HG02840 (cell line): ENCODE results near the gene RXRG.

Experiments used
- ATAC-seq: cut with Tn5 transposase; IDR thresholded peaks from one replicate; pipeline ENCODE4 v1.9.1; 2021; ENCODE audit warnings: mild to moderate bottlenecking, moderate library complexity, moderate number of reproducible peaks; ENCODE audit not compliant: unreplicated experiment, low FRiP score

RXRG gene

DNA sequence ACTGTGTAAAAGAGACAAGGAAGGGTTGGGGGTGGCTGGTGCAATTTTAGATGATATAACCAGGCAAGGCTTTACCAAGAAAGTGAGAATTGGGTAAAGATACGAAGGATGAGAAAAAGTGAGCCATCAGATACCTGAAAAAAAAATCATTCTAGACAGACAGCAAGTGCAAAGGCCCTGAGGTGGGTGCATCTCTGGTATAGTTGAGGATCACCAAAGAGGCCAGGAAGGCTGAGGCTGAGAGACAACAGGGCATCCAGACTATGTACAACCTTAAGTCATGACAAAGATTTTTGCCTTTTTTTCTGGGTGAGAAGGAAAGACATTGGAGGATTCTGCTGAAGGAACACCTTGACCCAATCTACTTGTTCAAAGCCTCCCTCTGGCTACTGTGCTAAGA is 29.9 kb downstream of the RXRG start:
- no peak for ATAC-seq

DNA sequence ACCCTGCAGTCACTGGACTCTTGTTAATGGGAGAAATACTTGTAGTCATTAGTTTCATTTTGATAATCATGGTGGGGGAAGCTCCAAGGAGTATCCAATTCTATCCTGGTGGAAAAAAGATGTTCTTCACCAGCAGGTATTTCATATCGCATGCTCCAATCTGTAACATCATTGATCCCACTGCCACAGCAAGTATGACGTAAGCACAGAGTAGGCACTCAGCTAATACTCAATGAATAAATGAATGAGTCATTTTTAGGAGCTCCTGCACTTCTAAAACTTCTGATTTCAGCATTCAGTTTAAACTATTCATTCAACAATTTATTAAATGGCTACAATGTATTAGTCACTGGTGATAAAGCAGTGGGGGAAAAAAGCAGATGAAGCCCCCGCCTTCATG is 30.3 kb downstream of the RXRG start:
- ATAC-seq, result no peak

DNA sequence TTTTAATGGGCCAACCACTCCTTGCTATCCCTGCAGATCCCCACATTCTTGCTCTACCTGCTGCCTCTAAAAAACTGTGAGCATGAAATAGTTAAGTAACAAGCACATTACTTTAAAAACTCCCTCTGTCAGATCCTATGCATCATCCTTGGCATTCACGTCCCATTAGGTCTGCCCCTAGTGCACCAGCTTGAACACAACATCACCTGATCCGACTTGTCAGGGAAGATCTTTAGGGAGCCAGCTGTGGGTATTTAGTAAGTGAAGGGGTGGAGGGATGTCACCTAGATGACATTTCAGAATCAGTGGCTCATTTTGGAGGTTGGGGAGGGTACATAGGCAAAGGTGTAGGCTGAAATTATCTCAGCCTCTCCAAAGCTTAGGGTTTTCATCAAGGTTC is 33.5 kb downstream of the RXRG start:
- no peak for ATAC-seq

DNA sequence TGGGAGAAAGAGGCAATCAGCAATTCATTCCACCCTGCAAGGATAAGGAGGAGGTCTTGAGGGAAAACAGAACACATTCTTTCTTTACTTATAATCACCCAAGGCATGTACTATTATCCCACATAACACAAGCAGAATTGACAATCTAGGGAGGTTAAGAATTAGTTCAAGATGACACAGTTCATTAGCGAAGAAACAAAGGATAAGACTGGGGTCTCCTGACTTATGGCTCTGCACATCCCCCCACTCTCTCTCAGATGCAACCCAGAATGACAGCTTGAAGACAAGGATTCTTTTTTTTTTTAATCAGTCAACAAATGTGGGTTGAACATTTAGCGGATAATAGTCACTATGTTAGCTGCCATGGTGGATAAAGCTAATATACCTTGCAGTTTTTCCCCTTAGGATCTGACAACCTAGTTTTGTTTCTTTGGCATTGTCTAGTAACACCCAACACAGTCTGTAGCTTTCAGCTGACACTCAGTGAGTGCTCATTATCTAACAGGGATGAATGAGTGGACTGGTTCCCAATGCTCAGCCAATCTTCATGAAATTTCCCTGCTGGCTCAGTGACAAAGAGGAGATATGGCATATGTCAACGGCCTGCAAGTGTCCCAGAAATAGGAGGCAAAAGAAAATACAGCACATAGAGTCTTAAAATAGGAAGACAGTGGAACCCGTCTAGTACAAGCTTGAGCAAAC is 35.1 kb downstream of the RXRG start:
- ATAC-seq, result no peak

DNA sequence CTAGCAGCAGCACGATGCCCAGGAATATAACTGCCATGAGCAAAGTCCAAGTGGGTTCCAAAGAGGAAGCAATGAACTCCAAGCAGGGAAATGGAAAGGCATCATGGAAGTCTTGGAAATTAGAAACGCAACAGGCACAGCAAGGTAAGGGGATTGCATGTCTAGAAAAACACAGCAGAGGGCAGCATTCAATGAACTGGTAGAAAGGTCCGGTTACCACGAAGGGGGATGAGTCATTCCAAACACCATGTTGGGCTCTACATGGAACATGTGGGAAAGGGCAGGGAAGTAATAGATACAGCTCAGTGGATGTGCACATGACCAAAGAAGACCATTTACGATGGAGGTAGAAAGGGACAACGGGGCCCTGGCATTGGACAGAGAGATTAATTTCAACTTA is 36.4 kb downstream of the RXRG start:
- no peak for ATAC-seq

DNA sequence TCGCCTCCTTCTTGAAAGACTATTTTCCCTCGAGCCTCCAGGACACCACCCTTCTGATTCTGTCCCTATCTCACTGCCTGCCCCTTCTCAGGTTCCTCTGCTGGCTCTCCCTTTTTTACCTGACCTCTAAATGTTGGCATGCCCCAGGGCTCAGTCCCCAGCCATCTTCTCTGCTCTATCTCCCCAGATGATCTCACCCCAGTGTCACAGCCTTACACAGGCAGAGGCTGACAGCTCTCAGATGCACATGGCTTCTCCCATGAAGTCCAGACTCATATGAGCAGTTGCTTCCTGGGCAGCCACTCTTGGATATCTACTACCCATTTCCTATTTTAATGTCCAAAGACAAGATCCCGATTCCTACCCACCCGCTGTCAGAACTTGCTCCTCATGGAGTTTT is 37.5 kb downstream of the RXRG start:
- no peak for ATAC-seq

DNA sequence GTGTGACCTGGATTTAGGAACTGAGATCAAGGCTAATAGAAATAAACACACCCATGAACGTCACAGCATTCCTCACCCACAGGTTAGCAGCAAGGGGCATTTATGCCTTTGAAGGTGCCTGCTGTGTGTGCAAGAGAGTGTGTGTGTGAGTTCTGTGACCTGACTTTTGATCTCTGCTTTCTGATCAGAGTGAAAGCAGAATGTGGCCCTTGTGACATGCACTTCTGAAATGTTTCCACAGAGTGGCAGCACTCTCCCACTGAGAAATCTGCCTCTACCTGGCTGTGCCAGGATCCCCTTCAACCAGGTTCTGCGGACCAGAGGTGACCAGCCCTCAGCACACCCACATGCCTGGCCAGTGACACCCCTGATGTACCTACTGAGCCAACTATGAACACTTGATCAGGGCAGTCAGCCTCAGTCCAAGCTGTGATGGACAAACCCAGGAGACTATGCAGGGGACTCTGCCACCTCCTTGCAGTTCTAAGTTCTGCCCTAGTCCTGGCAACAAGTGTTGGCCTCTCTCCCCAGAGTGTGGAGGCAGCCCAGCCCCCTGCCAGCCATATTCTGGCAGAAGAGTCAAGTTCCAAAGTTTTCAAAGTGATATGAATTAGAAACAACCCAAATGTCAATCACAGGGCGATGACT is 41.0 kb downstream of the RXRG start:
- no peak for ATAC-seq

DNA sequence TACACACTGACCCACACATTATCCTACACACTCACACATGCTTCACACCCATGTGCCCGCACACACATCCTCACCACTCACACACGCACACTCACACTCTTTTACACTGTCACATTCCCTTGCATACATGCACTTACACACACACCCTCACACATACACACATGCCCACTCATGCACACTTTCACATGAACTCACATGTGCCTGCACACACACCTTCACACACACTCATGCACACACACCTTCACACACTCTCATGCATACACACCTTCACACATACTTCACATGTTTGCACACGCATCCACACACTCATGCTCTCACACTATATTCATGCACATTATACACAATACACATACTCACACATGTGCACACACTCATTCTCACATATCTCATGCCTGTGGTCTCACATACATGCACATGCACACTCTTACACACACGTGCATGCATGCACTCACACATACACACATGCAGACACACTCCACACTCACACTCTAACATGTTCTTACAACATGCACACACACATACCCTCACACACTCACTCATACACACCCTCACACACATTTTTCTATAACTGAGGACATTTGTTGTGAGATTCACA is 42.3 kb downstream of the RXRG start:
- ATAC-seq, result no peak

DNA sequence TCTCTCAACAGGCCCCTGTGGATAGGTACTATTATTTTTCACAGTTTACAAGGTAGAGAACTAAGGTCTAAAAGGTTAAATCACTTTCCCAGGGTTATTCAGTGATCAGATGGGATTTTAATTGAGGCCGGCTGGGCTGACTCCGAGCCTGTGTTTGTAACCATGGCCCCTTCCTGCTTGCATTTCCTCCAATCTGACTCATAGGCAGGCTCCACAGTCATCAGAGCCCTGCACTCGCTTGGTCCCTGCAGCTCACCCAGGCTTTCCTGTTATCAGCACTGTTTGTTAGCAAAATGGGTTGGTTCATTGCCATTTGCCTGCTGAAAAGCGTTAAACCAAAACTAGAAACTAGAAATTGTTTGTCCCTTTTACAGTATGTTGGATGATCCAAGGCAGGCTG is 47.0 kb downstream of the RXRG start:
- ATAC-seq, result no peak

DNA sequence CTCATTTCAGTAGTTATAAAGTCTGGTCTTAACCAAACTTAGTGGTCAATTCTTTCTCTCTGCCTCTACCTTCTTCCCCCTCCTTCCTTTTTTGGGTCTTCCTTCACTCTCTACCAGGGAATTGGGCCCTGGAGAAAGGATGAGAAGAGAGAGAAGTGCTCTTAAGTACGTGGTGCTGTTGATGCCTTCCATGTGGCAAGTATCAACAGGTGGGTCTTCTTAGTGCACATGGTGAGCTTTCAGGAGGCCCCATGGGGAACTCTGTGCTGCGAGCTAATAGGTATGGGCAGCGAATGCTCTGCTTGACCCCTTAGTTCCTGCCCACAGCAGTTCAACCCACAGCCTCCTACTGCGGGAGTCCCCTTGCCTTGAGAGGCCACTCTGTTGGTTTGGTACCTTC is 49.0 kb downstream of the RXRG start:
- no peak for ATAC-seq

DNA sequence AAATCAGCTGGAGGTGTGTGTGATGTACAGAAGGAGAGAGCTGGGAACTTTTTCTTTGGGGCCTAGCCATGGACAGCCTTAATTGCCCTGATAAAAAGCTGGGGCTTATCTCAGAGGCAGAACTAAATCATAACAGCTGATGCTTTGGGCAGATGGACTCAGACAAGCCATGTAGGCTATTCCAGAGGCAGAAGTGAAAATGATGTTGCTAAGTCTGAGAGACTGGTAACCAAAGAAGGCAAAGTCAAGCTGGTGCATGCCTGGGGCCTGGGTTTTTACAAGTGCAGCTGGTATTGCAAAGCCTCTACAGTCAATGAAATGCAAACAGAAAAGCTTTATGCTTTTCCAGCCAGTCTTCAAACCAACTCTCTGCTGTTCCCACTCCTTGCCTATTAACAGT is 49.4 kb downstream of the RXRG start:
- ATAC-seq, result no peak

DNA sequence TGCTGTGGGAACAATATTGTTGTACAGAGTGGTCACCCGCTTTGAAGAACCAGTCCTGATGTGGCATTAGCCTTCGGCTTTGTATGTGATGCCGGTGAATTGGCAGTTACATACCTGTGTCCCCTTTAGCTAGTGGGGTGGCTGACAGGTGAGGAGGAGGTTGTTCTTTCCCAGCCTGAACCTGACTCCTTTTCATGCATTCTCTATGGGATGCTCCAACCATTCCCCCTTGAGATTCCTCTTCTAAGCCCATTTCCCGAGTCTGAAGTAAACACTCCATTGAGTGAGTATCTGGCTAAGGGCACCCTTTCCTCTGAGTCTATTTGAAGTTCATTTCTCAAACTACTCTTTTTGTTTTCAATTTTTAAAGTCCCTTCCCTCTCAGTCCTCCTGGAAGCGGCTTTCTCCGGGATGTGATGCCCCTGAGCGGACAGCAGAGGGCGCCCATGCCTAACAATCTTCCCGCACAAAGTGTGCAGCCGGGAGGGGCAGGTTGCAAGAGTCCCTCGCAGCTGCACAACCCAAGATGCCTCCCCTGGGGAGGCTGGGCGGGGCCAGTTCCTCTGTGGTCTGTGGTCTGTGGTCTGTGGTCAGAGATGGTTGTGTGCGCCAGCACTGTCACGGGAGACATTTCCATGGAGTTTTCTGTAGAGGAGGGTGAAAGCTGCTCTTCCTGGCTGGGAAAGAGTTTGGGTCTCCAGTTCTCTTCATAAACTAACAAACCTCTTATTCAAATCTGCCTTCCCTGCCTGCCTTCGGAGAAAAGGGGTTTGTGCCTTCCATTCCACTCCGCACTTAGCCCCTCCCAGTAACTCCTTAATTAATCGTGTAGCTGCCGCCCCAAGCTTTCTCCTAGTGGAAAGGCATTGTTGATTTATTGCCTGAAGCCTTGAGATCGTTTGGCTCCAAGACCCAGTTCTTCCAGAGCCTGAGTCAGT is 52.0 kb downstream of the RXRG start:
- peak; percentile 94 for ATAC-seq

DNA sequence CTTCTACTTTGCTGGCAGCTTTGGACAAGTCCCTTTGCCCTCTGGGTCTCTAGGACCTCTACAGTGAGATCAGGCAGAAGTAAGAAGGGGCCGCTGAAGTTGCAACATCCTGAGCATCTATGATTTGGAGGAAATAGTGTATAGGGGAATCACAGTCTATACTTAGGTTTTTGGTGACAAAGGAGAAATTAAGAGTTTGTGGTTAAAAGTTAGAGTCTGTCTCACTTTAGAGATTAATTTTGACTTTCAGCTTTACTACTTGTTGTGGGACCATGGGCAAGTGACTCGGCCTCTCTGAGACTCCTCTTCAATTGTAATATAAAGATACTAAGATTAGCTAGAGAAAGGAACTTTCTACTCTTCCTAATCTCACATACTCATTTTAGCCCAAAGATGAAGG is 55.3 kb downstream of the RXRG start:
- ATAC-seq, result no peak

DNA sequence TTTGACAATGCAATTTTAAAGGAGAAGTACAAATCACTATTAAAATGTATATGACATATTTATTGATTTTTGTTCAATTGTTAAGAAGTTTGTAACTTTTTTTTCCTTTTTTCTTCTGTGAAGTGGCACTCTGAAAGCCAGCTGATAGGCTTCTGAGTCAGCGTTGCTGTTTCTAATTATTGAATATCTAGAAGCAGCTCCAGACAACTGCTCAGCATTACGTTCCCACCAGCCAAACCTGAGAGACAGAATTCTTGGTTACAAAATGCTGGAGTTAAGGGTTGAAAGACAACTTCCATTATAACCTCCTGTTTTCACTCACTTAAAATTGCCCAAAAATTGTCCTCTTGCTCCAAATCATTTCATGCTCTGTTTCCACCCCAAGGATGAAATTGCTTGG is 57.0 kb downstream of the RXRG start:
- ATAC-seq, result no peak

DNA sequence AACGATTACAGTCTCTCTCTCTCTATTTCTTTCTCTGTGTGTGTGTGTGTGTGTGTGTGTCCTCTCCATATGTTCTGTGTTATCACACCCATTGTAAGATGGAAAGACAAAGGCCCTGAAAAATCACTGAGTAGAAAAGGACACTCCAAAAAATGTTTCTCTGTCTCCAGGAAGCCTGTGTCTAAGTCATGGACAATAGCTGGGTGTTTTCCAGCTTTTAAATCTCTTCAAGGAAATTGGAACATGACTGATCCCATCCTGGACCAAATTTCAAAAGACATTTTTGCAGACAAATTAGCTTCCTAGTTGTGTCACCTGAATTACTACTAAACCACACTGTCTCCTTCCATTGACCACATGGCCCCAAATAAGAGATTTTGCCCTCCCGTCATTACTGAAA is 57.4 kb downstream of the RXRG start:
- no peak for ATAC-seq

DNA sequence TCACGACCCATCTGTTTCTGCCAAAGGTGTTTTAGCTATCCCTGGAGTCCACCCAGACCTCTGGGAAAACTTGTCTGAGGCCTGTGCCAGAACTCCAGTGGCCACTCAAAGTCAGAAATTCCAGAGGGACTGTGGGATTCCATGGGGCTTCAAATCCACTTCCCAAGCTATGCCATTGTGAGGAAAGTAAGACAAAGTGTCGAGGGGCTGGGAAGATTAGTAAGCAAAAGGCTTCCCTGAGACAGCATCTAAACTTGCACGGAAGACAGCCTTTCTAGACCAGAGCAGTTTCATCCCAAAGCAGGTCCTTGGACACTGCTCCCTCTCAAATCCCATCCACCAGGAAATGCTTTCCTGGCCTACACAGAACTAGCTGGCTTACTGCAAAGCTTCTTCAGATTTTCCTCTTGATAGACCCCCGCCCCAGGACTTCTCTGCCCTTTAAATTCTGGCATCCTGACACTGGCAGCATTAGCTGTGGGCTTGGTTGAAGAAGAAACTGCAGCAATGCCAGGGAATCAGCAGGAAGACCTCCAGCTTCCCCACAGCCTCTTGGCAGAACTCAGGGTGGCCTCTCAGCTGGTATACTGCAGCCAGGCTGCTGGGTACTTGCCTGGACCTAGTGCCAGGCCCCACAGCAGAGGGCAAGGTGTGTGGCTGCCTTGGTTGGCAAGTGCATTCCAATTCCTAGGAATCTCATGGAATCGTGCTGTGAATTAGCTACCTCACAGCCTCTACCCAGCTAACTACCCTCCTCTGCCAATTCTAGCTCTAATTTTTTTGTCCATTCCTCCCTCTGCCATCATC is 61.1 kb downstream of the RXRG start:
- no peak for ATAC-seq

DNA sequence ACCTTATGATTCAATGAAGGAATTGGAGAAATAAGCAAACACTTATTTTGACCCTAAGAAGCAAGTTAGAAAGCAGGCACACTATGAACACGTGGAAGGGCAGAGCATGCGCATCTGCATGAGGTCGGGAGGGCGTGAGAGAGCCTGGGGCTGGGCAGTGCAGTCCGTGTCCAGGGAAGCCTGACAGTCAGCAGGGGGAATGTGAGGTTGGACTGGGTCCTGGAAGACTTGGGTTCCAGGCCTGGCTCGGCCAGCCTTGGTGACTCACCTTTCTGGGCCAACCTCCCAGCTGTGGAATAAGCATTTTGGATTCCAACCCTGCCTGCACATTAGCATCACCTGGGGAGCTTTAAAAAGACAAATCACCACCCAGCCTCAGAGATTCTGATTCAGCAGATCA is 61.9 kb downstream of the RXRG start:
- ATAC-seq, result no peak

DNA sequence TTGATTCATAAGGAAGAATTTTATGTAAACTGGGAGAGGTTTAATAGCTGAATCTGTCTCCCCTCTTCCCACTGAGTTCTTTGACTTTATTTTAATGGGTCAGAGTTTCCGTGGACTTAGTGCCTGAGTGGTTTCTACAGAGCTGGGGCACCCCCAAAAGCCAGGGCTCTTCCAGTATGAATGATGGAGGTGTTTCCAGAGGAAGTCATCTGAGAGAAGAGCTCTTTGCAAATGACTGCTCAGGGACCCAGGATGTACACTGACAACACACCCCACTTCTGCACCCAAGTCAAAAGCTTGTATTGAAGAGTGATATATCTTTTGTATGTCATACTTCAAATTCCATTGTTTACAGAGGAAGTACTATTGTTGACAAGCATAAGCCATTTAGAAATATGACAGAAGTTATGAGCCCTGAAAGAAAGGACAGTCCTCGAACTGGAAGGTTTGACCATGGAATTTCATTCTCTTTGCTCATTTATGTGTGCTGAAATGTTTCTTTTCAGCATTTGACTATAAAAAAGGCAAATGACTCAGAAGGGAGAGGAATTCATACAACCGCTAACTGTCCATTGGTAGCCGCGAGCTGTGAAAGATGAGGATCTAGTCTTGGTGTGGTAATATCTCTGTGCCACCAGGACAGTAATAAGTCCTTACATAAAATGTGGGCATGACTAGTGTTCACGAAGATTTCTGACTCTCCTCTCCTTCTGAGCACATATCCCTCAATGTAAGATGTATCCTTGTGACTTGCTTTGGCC is 63.0 kb downstream of the RXRG start:
- ATAC-seq, result no peak

DNA sequence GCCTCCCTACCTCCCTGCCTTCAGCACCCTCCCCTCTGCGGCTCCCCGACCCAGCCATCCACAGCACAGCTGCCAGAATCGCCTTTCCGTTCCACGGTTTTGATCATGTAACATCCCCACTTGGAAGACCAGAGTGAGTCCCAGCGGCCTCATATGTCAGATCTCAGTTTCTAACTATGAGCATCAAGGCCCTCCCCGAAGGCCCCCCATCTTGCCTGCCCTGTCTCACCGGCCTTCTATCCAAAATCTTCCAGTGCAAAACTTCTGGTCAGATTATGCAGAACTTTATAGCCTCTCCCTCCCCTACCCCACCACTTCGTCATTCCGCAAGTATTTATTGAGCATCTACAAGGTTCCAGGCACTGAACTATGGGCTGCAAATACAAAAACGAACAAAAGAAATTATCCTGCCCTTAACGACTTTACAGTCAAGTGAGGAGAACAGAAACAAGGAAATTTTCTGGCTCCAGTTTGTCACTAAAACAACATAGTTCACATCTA is 68.1 kb downstream of the RXRG start:
- ATAC-seq, result no peak
